HEK293 (cell line): ENCODE data around the gene STX10.

Experiments used
- CTCF ChIA-PET: fragments of 350-600 bp; formaldehyde crosslinking; extraction: SDS; loops from one replicate; lab custom pipeline; 2021; ENCODE audit warnings: antibody characterized with exemption; lab: Yijun Ruan, JAX
- POLR2A ChIA-PET: fragments of 300-600 bp; formaldehyde crosslinking; extraction: SDS; loops from one replicate; lab custom pipeline; 2020; ENCODE audit warnings: antibody characterized with exemption, inconsistent platforms; lab: Yijun Ruan, JAX
- H3K27ac ChIP-seq: fragments of 200-500 bp; sonication (Bioruptor generic); 2 replicates; pipeline ENCODE4 v1.5.1; 2014; ENCODE audit warnings: low read depth, low read length, control low read depth, inconsistent platforms; ENCODE audit errors: extremely low read depth
- H3K36me3 ChIP-seq, 2 experiments: fragments of 200-500 bp in 1 of 2; sonication (Bioruptor generic) in 1 of 2; 1 replicate in 1 of 2; 2 replicates in 1 of 2; pipeline ENCODE4 v1.5.1; 2014 to 2017; ENCODE audit warnings: inconsistent platforms in 2 of 2, low read length in 2 of 2; ENCODE audit not compliant: control insufficient read depth in 2 of 2, insufficient read depth in 1 of 2
- H3K4me1 ChIP-seq: fragments of 200-500 bp; sonication (Bioruptor generic); 2 replicates; pipeline ENCODE4 v1.5.1; 2014; ENCODE audit warnings: mild to moderate bottlenecking, low read length, inconsistent platforms; ENCODE audit not compliant: control insufficient read depth, insufficient read depth
- H3K4me3 ChIP-seq: 2 replicates; pipeline ENCODE4 v1.5.1; 2011; ENCODE audit warnings: low read depth, mild to moderate bottlenecking, control low read depth, low read length, moderate library complexity
- H3K9me3 ChIP-seq: fragments of 200-500 bp; sonication (Bioruptor generic); 2 replicates; pipeline ENCODE4 v1.5.1; 2014; ENCODE audit warnings: low read depth, low read length, inconsistent platforms; ENCODE audit not compliant: control insufficient read depth, insufficient read depth
- GFI1B ChIP-seq: fragments of 450-650 bp; formaldehyde crosslinking; IDR thresholded peaks from 2 replicates; pipeline ENCODE4 v1.5.1; 2016; ENCODE audit warnings: missing biosample characterization, missing genetic modification characterization
- HOXD13 ChIP-seq: sonication (generic); formaldehyde crosslinking; IDR thresholded peaks from 2 replicates; pipeline ENCODE4 v1.8.0; 2022; ENCODE audit warnings: missing genetic modification reagents, borderline replicate concordance
- PRDM1 ChIP-seq: fragments of 450-650 bp; formaldehyde crosslinking; IDR thresholded peaks from 2 replicates; pipeline ENCODE4; 2016; ENCODE audit warnings: missing biosample characterization, missing genetic modification characterization
- PRDM6 ChIP-seq: fragments of 450-650 bp; formaldehyde crosslinking; IDR thresholded peaks from 2 replicates; pipeline ENCODE4 v1.5.1; 2017; ENCODE audit warnings: missing biosample characterization, missing genetic modification characterization
- YY1 ChIP-seq: fragments of 450-650 bp; formaldehyde crosslinking; IDR thresholded peaks from 2 replicates; pipeline ENCODE4 v1.5.1; 2018; ENCODE audit warnings: missing biosample characterization, missing genetic modification characterization
- ZBTB8A ChIP-seq: fragments of 450-650 bp; formaldehyde crosslinking; IDR thresholded peaks from 2 replicates; pipeline ENCODE4 v1.5.1; 2016; ENCODE audit warnings: missing biosample characterization, missing genetic modification characterization
- ZFP3 ChIP-seq: fragments of 450-650 bp; formaldehyde crosslinking; IDR thresholded peaks from 2 replicates; pipeline ENCODE4 v1.5.1; 2016; ENCODE audit warnings: low read depth, missing biosample characterization, missing genetic modification characterization
- ZNF239 ChIP-seq: fragments of 450-650 bp; formaldehyde crosslinking; IDR thresholded peaks from 2 replicates; pipeline ENCODE4 v1.5.1; 2016; ENCODE audit warnings: missing biosample characterization, missing genetic modification characterization
- ZNF555 ChIP-seq: fragments of 450-650 bp; formaldehyde crosslinking; conservative IDR thresholded peaks from 2 replicates; pipeline ENCODE4 v1.5.1; 2017; ENCODE audit warnings: missing biosample characterization, mild to moderate bottlenecking, missing genetic modification characterization, inconsistent platforms
- ZNF768 ChIP-seq: fragments of 450-650 bp; formaldehyde crosslinking; IDR thresholded peaks from 2 replicates; pipeline ENCODE4 v1.5.1; 2018; ENCODE audit warnings: missing biosample characterization, mild to moderate bottlenecking, missing genetic modification characterization
- ZNF776 ChIP-seq: fragments of 450-650 bp; formaldehyde crosslinking; IDR thresholded peaks from 2 replicates; pipeline ENCODE4 v1.5.0; 2017; ENCODE audit warnings: missing biosample characterization, missing genetic modification characterization, borderline replicate concordance
- TF ChIP-seq, protein P1 (sequence below): fragments of 450-650 bp; formaldehyde crosslinking; IDR thresholded peaks from 2 replicates; pipeline ENCODE4 v1.5.1; 2016; ENCODE audit warnings: missing biosample characterization, missing genetic modification characterization
- TF ChIP-seq, protein P2 (sequence below): fragments of 450-650 bp; formaldehyde crosslinking; IDR thresholded peaks from 2 replicates; pipeline ENCODE4 v1.5.1; 2016; ENCODE audit warnings: missing biosample characterization, missing genetic modification characterization

The STX10 gene

DNA sequence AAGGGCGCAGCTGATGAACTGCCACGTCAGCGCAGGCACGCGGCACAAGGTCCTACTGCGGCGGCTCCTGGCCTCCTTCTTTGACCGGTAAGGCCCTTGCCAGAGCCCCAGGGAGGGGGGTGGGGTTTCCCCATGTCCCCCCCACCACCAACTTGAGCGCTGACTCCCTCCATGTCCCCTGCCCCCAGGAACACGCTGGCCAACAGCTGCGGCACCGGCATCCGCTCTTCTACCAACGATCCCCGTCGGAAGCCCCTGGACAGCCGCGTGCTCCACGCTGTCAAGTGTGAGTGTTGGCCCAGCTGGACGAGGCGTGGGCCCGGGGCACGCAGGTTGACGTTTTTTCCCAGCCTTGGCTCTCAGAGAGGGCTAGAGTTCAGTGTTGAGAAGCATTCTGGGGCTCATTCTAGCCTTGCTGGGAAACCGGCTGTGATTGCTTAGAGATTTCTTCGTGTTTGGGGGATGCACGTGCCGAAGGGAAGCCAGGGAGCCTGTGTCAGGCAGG is 12.8 kb downstream of the STX10 start (continued):
- TF ChIP-seq GFI1B (tag by site-specific recombination) = no peak
- TF ChIP-seq ZNF555 (tag by site-specific recombination) = no peak
- TF ChIP-seq, all 188 proteins: peak for 2

DNA sequence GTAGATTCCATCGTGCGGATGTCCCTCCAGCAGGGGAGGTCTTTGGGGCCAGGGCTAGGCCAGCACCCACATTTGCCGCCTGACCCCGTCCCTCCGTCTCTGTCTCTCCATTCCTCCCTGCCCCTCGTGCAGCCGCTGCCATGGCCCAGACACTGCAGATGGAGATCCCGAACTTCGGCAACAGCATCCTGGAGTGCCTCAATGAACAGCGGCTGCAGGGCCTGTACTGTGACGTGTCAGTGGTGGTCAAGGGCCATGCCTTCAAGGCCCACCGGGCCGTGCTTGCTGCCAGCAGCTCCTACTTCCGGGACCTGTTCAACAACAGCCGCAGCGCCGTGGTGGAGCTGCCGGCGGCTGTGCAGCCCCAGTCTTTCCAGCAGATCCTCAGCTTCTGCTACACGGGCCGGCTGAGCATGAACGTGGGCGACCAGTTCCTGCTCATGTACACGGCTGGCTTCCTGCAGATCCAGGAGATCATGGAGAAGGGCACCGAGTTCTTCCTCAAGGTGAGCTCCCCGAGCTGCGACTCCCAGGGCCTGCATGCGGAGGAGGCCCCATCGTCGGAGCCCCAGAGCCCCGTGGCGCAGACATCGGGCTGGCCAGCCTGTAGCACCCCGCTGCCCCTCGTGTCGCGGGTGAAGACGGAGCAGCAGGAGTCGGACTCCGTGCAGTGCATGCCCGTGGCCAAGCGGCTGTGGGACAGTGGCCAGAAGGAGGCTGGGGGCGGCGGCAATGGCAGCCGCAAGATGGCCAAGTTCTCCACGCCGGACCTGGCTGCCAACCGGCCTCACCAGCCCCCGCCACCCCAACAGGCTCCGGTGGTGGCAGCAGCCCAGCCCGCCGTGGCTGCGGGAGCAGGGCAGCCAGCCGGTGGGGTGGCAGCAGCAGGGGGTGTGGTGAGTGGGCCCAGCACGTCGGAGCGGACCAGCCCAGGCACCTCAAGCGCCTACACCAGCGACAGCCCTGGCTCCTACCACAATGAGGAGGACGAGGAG is 14.8 kb downstream of the STX10 start:
- CTCF ChIA-PET = interaction anchor here (0.5 kb wide), 1 partner anchor 20 kb away, joined by 3 read pairs; no protein-coding TSS in a partner anchor
- POLR2A ChIA-PET = interaction anchor here (1.0 kb wide), 1 partner anchor 17 kb away, joined by 4 read pairs; no protein-coding TSS in a partner anchor
- H3K36me3 ChIP-seq = peaks cover 11 to 62% of the 10 kb centered on the region in 2 experiments; a peak in 2 of 3 replicates

DNA sequence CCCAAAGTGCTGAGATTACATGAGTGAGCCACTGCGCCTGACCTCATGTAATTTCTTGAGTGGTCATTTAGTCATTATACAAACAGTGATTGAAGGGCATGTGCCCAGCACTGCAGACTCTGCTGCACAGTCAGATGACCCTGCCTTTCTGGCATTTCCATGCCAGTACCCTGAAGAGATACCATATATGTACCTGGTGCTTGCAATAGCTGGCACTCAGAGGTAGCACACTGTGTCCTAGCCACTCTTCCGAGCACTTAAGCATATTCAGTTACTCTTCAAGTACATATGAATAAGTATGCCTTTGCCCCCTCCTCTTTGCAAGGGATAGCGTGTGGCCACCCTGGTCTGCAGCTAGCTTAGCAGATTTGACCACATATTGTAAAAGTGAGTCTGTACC is 15.5 kb downstream of the STX10 start:
- no peaks in the 10 kb centered on the region for H3K9me3 ChIP-seq
- H3K27ac ChIP-seq = no peak overlapping the region
- TF ChIP-seq, protein P1, sequence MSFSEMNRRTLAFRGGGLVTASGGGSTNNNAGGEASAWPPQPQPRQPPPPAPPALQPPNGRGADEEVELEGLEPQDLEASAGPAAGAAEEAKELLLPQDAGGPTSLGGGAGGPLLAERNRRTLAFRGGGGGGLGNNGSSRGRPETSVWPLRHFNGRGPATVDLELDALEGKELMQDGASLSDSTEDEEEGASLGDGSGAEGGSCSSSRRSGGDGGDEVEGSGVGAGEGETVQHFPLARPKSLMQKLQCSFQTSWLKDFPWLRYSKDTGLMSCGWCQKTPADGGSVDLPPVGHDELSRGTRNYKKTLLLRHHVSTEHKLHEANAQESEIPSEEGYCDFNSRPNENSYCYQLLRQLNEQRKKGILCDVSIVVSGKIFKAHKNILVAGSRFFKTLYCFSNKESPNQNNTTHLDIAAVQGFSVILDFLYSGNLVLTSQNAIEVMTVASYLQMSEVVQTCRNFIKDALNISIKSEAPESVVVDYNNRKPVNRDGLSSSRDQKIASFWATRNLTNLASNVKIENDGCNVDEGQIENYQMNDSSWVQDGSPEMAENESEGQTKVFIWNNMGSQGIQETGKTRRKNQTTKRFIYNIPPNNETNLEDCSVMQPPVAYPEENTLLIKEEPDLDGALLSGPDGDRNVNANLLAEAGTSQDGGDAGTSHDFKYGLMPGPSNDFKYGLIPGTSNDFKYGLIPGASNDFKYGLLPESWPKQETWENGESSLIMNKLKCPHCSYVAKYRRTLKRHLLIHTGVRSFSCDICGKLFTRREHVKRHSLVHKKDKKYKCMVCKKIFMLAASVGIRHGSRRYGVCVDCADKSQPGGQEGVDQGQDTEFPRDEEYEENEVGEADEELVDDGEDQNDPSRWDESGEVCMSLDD (tag by site-specific recombination) = no peak
- TF ChIP-seq HOXD13 (CRISPR knock-in tag) = no peak
- no peak for TF ChIP-seq ZBTB8A
- TF ChIP-seq ZNF768 (tag by site-specific recombination) = no peak
- TF ChIP-seq ZFP3 (tag by site-specific recombination) = no peak
- TF ChIP-seq ZNF776 = no peak
- TF ChIP-seq, protein P2, sequence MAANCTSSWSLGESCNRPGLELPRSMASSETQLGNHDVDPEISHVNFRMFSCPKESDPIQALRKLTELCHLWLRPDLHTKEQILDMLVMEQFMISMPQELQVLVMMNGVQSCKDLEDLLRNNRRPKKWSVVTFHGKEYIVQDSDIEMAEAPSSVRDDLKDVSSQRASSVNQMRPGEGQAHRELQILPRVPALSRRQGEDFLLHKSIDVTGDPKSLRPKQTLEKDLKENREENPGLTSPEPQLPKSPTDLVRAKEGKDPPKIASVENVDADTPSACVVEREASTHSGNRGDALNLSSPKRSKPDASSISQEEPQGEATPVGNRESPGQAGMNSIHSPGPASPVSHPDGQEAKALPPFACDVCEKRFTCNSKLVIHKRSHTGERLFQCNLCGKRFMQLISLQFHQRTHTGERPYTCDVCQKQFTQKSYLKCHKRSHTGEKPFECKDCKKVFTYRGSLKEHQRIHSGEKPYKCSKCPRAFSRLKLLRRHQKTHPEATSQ (tag by site-specific recombination) = no peak
- TF ChIP-seq PRDM1 (tag by site-specific recombination) = no peak
- TF ChIP-seq YY1 (tag by site-specific recombination) = no peak
- ChIA-PET CTCF (interaction anchor here (0.5 kb wide), 2 partner anchors 19 to 169 kb away, joined by 3 to 5 read pairs; no protein-coding TSS in a partner anchor), POLR2A (interaction anchor here (1.0 kb wide), 1 partner anchor 18 kb away, joined by 4 read pairs; no protein-coding TSS in a partner anchor)
- H3K4me1 ChIP-seq = no peaks in the 10 kb centered on the region
- peaks cover 11 to 62% of the 10 kb centered on the region in 2 experiments; a peak in 2 of 3 replicates for H3K36me3 ChIP-seq
- no peak overlapping the region for H3K4me3 ChIP-seq

More for the DNA sequence above, 14.8 kb downstream of the STX10 start:
- Histone ChIP-seq H3K9me3 (no peaks in the 10 kb centered on the region), H3K4me1 (no peaks in the 10 kb centered on the region), H3K4me3 (no peak overlapping the region), H3K27ac (no peak overlapping the region)
- TF ChIP-seq ZNF239 = no peak
- no peak for TF ChIP-seq PRDM6 (tag by site-specific recombination)
